PC-9 (cell line): ENCODE measurements around the gene TMA7. TPM values are rescaled to one million over a fixed set of nuclear protein-coding genes. Genes with fewer than 3 reads are reported as not detected.

Experiments
- BruUV-seq: library from RNA; stranded (reverse); fragments of 400-500 nt; replicated peaks from 2 replicates; lab custom pipeline; 2021; lab: Mats Ljungman, UMichigan
- CTCF ChIA-PET: fragments of 300-600 bp; sonication (Branson Sonifier 250); formaldehyde crosslinking; loops from one replicate; lab custom pipeline; 2022; ENCODE audit warnings: antibody characterized with exemption; lab: Charles Lee
- POLR2A ChIA-PET: fragments of 300-600 bp; sonication (Branson Sonifier 250); formaldehyde crosslinking; loops from one replicate; lab custom pipeline; 2022; ENCODE audit warnings: antibody characterized with exemption; ENCODE audit not compliant: unreplicated experiment; lab: Charles Lee
- DNase-seq, 2 experiments: peaks; one replicate each; pipeline versions ENCODE4 v3.0.0 to v3.0.0-alpha.2; 2015 to 2022; ENCODE audit warnings: mixed read lengths in 1 of 2
- H2AFZ ChIP-seq: fragments of 200-600 bp; sonication (generic); 2 replicates; pipeline ENCODE4 v1.8.1; 2017; ENCODE audit warnings: antibody characterized with exemption
- H3F3A ChIP-seq: fragments of 200-600 bp; sonication (generic); 2 replicates; pipeline ENCODE4 v1.8.1; 2017; ENCODE audit warnings: antibody characterized with exemption, mild to moderate bottlenecking, low read depth; ENCODE audit not compliant: insufficient read depth
- H3K27ac ChIP-seq: fragments of 200-600 bp; sonication (generic); 2 replicates; pipeline ENCODE4 v1.6.1; 2016; ENCODE audit warnings: mixed run types
- H3K27me3 ChIP-seq: fragments of 200-600 bp; sonication (generic); 2 replicates; pipeline ENCODE4 v1.6.1; 2016; ENCODE audit warnings: low read depth, mixed run types; ENCODE audit not compliant: insufficient read depth
- H3K36me3 ChIP-seq: fragments of 200-600 bp; sonication (generic); 2 replicates; pipeline ENCODE4 v1.6.1; 2016; ENCODE audit warnings: low read depth, mixed run types
- H3K4me1 ChIP-seq: fragments of 200-600 bp; sonication (generic); replicated peaks from 2 replicates; pipeline ENCODE4 v1.6.1; 2016; ENCODE audit warnings: mixed run types; ENCODE audit not compliant: insufficient read depth
- H3K4me2 ChIP-seq: fragments of 200-600 bp; sonication (generic); 2 replicates; pipeline ENCODE4 v1.6.1; 2017; ENCODE audit warnings: mixed run types
- H3K4me3 ChIP-seq: fragments of 200-600 bp; sonication (generic); 2 replicates; pipeline ENCODE4 v1.6.1; 2016; ENCODE audit warnings: mixed run types
- H3K79me2 ChIP-seq: fragments of 200-600 bp; sonication (generic); 2 replicates; pipeline ENCODE4 v1.6.1; 2017; ENCODE audit warnings: low read depth, mixed run types
- H3K9me2 ChIP-seq: fragments of 200-600 bp; sonication (generic); 2 replicates; pipeline ENCODE4 v1.8.1; 2017; ENCODE audit warnings: mild to moderate bottlenecking; ENCODE audit not compliant: insufficient read depth
- H3K9me3 ChIP-seq: fragments of 200-600 bp; sonication (generic); 2 replicates; pipeline ENCODE4 v1.8.1; 2016; ENCODE audit warnings: low read depth; ENCODE audit not compliant: insufficient read depth
- H4K20me1 ChIP-seq: fragments of 200-600 bp; sonication (generic); 2 replicates; pipeline ENCODE4 v1.8.1; 2017; ENCODE audit not compliant: insufficient read depth
- CTCF ChIP-seq: fragments of 200-600 bp; sonication (generic); conservative IDR thresholded peaks from 2 replicates; pipeline ENCODE4 v1.6.1; 2017; ENCODE audit warnings: mixed run types, antibody characterized with exemption, mild to moderate bottlenecking, moderate library complexity
- EZH2 ChIP-seq: fragments of 200-600 bp; sonication (generic); IDR thresholded peaks from 2 replicates; pipeline ENCODE4 v1.8.0; 2017; ENCODE audit warnings: antibody characterized with exemption, low read depth
- intact Hi-C: fragments of 100-400 bp; cut with micrococcal nuclease; formaldehyde crosslinking; loops from one replicate; pipeline ENCODE4 v1.10.0; 2022; ENCODE audit not compliant: unreplicated experiment
- total RNA-seq: library from RNA; stranded (reverse); gene quantifications from 2 replicates; pipeline ENCODE4 v1.2.3, GENCODE V29; 2021

The TMA7 gene
- total RNA-seq, 1 experiment from 2014 or later, result 314 TPM

- ChIA-PET CTCF (no interaction called here), POLR2A (no interaction called here)
- DNase-seq, result no peak
Measured at GRCh38 chr3:48409291-48410201, 30.5 kb upstream of the TMA7 start.

GRCh38 chr3:48410205-48411040, 29.6 kb upstream of the TMA7 start:
- H3K27me3 ChIP-seq, result no peaks in the 10 kb centered on the region
- TF ChIP-seq CTCF, result no peak
- no peak for TF ChIP-seq EZH2
- no peak overlapping the region for H2AFZ ChIP-seq
- no peaks in the 10 kb centered on the region for H4K20me1 ChIP-seq
- no peaks in the 10 kb centered on the region for H3K9me2 ChIP-seq
- ChIA-PET POLR2A (no interaction called here), CTCF (no interaction called here)
- H3K9me3 ChIP-seq, result no peaks in the 10 kb centered on the region
- no peak overlapping the region for H3K27ac ChIP-seq
- H3K4me2 ChIP-seq, result no peak overlapping the region
- intact Hi-C loops, result no loop called here
- H3K4me3 ChIP-seq, result no peak overlapping the region
- H3K36me3 ChIP-seq, result no peaks in the 10 kb centered on the region
- no peaks in the 10 kb centered on the region for H3K4me1 ChIP-seq
- no TSS peak for BruUV-seq
- no peaks in the 10 kb centered on the region for H3K79me2 ChIP-seq
- no peaks in the 10 kb centered on the region for H3F3A ChIP-seq
- DNase-seq, result no peak

More at GRCh38 chr3:48409291-48410201, 30.5 kb upstream of the TMA7 start:
- Histone ChIP-seq H3K4me1 (no peaks in the 10 kb centered on the region), H3K36me3 (no peaks in the 10 kb centered on the region), H3K4me2 (no peak overlapping the region), H3K27ac (no peak overlapping the region), H3F3A (no peaks in the 10 kb centered on the region), H3K4me3 (no peak overlapping the region), H4K20me1 (no peaks in the 10 kb centered on the region), H3K9me3 (no peaks in the 10 kb centered on the region), H3K27me3 (no peaks in the 10 kb centered on the region), H3K79me2 (no peaks in the 10 kb centered on the region), H3K9me2 (no peaks in the 10 kb centered on the region), H2AFZ (no peak overlapping the region)
- TF ChIP-seq CTCF (no peak), EZH2 (no peak)
- intact Hi-C loops, result no loop called here
- no TSS peak for BruUV-seq

DNA sequence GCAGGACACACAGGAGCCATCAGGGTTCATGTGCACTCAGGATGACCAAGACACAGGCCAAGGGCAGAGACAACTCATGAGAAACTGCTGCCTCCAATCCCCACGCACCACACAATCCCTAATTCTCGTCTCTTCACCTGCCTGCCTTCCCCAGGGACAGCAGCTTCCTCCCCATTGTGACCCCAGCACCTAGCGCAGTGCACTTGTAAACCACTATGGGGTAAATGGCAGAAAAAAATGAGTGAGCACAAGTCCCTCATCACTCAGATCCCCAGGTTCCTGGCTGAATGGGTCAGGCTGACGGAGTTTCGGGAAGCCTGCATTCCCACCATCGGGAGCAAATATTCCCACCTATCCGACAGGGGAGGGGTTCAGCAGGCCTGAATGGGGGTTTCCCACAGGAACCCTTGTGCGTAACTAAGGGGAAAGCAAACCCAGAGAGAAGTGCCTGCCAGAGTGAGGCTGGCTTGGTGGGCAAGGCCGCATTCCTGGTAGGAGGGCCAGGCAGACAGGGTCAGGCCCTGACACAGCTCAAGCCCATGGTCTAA, 28.9 kb upstream of the TMA7 start:
- Histone ChIP-seq H3K4me1 (no peaks in the 10 kb centered on the region), H3K4me2 (no peak overlapping the region), H3K9me2 (no peaks in the 10 kb centered on the region), H4K20me1 (no peaks in the 10 kb centered on the region), H3K4me3 (no peak overlapping the region), H3K36me3 (no peaks in the 10 kb centered on the region), H3F3A (no peaks in the 10 kb centered on the region), H3K27ac (no peak overlapping the region), H2AFZ (no peak overlapping the region), H3K27me3 (no peaks in the 10 kb centered on the region), H3K79me2 (no peaks in the 10 kb centered on the region), H3K9me3 (no peaks in the 10 kb centered on the region)
- intact Hi-C loops, result no loop called here
- no peak for DNase-seq
- BruUV-seq, result no TSS peak
- POLR2A ChIA-PET, result no interaction called here
- CTCF ChIA-PET, result no interaction called here
- TF ChIP-seq EZH2 (no peak), CTCF (no peak)
